Stomach (tissue), 4 donors: ENCODE measurements around the gene IGF2BP1.

Source experiments
- EP300 ChIP-seq: sonication (generic); formaldehyde crosslinking; IDR thresholded peaks from one replicate; pipeline ENCODE4 v1.6.1; 2017; ENCODE audit warnings: antibody characterized with exemption
- POLR2A ChIP-seq, 4 donors: fragments of 450-650 bp; IDR thresholded peaks; one replicate each; pipeline ENCODE4 v1.6.1; 2016; ENCODE audit warnings: antibody characterized with exemption in 4 of 4, control low read depth in 2 of 4, mild to moderate bottlenecking in 1 of 4, moderate library complexity in 1 of 4
- POLR2AphosphoS5 ChIP-seq, 3 donors: sonication (generic); formaldehyde crosslinking; IDR thresholded peaks; one replicate each; pipeline ENCODE4 v1.6.1; 2016; ENCODE audit warnings: antibody characterized with exemption in 3 of 3
- TF ChIP-seq, protein P1 (sequence below), 7 experiments: fragments of 450-650 bp in 4 of 7; fragments of 200-600 bp in 3 of 7; sonication (generic) in 3 of 7; IDR thresholded peaks; one replicate each; pipeline ENCODE4 v1.5.1; 2016 to 2019; ENCODE audit warnings: antibody characterized with exemption in 7 of 7, control low read depth in 2 of 7, mild to moderate bottlenecking in 1 of 7

DNA sequence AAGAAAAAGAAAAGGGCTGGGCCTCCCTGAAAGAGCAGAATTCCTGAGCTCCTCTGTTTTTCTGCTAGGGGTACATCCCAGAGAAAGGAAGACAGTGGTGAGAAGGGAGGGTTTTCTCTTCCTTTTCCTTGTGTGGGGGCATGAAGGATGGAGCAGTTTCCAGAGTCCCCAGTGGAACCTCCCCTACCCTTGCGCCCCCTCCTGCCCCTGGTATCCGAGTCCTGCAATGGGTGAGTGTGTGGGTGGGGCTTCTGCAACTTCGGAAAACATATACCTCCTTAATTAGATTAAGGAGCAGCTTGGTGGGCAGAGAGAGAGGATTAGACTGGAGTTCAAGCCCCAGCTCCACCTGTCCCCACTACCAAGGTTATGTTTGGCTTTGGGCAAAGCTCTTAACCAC lies 23.4 kb upstream of the IGF2BP1 start:
- TF ChIP-seq, protein P1, sequence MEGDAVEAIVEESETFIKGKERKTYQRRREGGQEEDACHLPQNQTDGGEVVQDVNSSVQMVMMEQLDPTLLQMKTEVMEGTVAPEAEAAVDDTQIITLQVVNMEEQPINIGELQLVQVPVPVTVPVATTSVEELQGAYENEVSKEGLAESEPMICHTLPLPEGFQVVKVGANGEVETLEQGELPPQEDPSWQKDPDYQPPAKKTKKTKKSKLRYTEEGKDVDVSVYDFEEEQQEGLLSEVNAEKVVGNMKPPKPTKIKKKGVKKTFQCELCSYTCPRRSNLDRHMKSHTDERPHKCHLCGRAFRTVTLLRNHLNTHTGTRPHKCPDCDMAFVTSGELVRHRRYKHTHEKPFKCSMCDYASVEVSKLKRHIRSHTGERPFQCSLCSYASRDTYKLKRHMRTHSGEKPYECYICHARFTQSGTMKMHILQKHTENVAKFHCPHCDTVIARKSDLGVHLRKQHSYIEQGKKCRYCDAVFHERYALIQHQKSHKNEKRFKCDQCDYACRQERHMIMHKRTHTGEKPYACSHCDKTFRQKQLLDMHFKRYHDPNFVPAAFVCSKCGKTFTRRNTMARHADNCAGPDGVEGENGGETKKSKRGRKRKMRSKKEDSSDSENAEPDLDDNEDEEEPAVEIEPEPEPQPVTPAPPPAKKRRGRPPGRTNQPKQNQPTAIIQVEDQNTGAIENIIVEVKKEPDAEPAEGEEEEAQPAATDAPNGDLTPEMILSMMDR (IDR thresholded peaks at IDR 0.05), result no peak
- TF ChIP-seq POLR2A (IDR thresholded peaks at IDR 0.05), result no peak
- TF ChIP-seq POLR2AphosphoS5 (IDR thresholded peaks at IDR 0.05), result no peak
- no peak for TF ChIP-seq EP300
